Neutrophil (primary cell): ENCODE results near the gene DACT2.

Experiments used
- H3K27ac ChIP-seq: fragments of 200-600 bp; sonication (generic); 2 replicates; pipeline ENCODE4 v1.5.1; 2016; ENCODE audit warnings: mild to moderate bottlenecking, moderate library complexity
- H3K27me3 ChIP-seq: fragments of 200-600 bp; sonication (generic); 2 replicates; pipeline ENCODE4 v1.6.0; 2016; ENCODE audit warnings: mild to moderate bottlenecking
- H3K36me3 ChIP-seq: fragments of 200-600 bp; sonication (generic); 2 replicates; pipeline ENCODE4 v1.5.1; 2017
- H3K4me1 ChIP-seq, 2 experiments: fragments of 200-600 bp in 1 of 2; sonication (generic) in 1 of 2; 1 replicate in 1 of 2; 2 replicates in 1 of 2; pipeline versions ENCODE4 v1.5.1 to v1.6.1; 2013 to 2016; ENCODE audit warnings: low read depth in 1 of 2, low read length in 1 of 2, mild to moderate bottlenecking in 1 of 2, moderate library complexity in 1 of 2; ENCODE audit not compliant: control insufficient read depth in 1 of 2, insufficient read depth in 1 of 2
- H3K4me3 ChIP-seq, 2 experiments: fragments of 200-600 bp in 1 of 2; sonication (generic) in 1 of 2; 1 replicate in 1 of 2; 2 replicates in 1 of 2; pipeline ENCODE4 v1.5.1; 2013 to 2016; ENCODE audit warnings: low read depth in 1 of 2, low read length in 1 of 2, mild to moderate bottlenecking in 1 of 2, moderate library complexity in 1 of 2
- H3K9me3 ChIP-seq: fragments of 200-600 bp; sonication (generic); 2 replicates; pipeline ENCODE4 v1.5.1; 2016
- CTCF ChIP-seq: fragments of 200-600 bp; sonication (generic); IDR thresholded peaks from 2 replicates; pipeline ENCODE4 v1.5.1; 2016; ENCODE audit warnings: antibody characterized with exemption

Gene DACT2

GRCh38 chr6:168303982-168304751, 15.4 kb downstream of the DACT2 start:
- Histone ChIP-seq H3K36me3 (no peaks in the 10 kb centered on the region), H3K9me3 (no peaks in the 10 kb centered on the region), H3K27me3 (peaks cover 24% of the 10 kb centered on the region), H3K27ac (no peak overlapping the region), H3K4me3 (no peak overlapping the region), H3K4me1 (no peaks in the 10 kb centered on the region)
- no peak for TF ChIP-seq CTCF

GRCh38 chr6:168302534-168302933, 17.0 kb downstream of the DACT2 start:
- H3K4me3 ChIP-seq, result no peak overlapping the region
- H3K9me3 ChIP-seq, result no peaks in the 10 kb centered on the region
- H3K27ac ChIP-seq, result no peak overlapping the region
- no peak for TF ChIP-seq CTCF
- H3K4me1 ChIP-seq, result no peaks in the 10 kb centered on the region
- H3K36me3 ChIP-seq, result no peaks in the 10 kb centered on the region
- H3K27me3 ChIP-seq, result peaks cover 24% of the 10 kb centered on the region

- no peaks in the 10 kb centered on the region for H3K4me1 ChIP-seq
- TF ChIP-seq CTCF, result no peak
- no peak overlapping the region for H3K27ac ChIP-seq
- no peaks in the 10 kb centered on the region for H3K36me3 ChIP-seq
- H3K9me3 ChIP-seq, result no peaks in the 10 kb centered on the region
- H3K4me3 ChIP-seq, result no peak overlapping the region
- peaks cover 24% of the 10 kb centered on the region for H3K27me3 ChIP-seq
These were observed 17.8 kb downstream of the DACT2 start for GRCh38 chr6:168301648-168302398.

GRCh38 chr6:168300975-168301647, 18.5 kb downstream of the DACT2 start:
- no peak for TF ChIP-seq CTCF

DNA sequence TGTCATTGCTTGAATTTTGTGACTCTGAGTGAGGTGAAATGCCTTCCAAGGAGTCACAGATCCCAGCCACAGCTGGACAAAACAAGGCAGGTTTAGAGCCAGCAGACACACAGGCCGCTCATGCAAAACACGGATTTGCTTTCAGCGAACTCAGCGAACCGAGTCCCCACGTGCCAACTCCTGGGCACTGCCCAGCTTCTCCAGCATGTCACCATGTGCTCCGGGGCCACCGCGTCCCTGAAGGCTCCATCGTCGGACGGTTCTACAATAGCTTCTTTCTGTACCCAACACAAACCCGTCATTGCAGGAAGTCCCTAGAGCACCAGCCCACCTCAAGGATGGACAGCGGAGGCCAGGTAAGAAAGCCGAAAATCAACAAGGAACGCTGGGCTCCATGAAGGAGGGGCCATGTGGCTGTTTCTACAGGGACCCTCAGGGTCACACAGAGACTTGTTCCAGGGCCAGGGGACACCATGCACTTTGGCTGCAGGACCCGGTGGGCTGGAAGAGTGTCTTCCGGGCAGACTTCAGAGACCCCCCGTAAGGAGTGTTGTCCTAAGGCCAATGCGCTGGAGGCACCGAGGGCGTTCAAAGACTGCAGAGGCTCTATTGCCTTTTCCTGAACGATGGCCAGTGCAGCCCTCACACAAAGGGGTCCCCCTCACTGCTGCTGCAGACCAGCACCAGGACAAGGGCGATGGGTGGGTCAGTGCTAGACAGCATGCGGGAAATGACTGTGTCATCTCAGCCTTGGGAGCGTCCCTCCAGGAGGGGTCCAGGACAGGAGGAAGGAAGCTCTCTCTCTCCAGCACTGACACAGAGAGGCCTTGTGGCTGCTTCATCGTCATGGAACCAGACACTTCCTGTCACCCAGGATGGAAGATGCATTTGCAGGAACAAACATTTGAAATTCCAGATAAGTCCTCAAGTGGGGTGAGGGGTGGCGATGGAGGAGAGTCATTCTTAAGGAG, 19.8 kb downstream of the DACT2 start:
- Histone ChIP-seq H3K9me3 (no peaks in the 10 kb centered on the region), H3K36me3 (no peaks in the 10 kb centered on the region), H3K27me3 (peaks cover 24% of the 10 kb centered on the region), H3K27ac (no peak overlapping the region), H3K4me1 (no peaks in the 10 kb centered on the region), H3K4me3 (no peak overlapping the region)
- no peak for TF ChIP-seq CTCF

More at GRCh38 chr6:168300975-168301647, 18.5 kb downstream of the DACT2 start:
- Histone ChIP-seq H3K36me3 (no peaks in the 10 kb centered on the region), H3K27ac (no peak overlapping the region), H3K27me3 (peaks cover 24% of the 10 kb centered on the region), H3K4me3 (no peak overlapping the region), H3K9me3 (no peaks in the 10 kb centered on the region), H3K4me1 (no peaks in the 10 kb centered on the region)
